ENCODE results near the gene GTF2IRD1.
"Not testable (repeated sequence)": the region's sequence is repeated elsewhere in the genome, so short reads cannot be mapped to it uniquely, and the experiment has no call there.

GTF2IRD1 gene

GRCh38 chr7:74418538-74418937, 35.2 kb upstream of the GTF2IRD1 start:
- no peaks in the 10 kb centered on the region for H3K9me2 ChIP-seq (replicated peaks; ENCODE audit: control insufficient read depth, low read length)
- H3K27ac ChIP-seq (ENCODE audit: low read depth, low read length) = no peak overlapping the region
- H3F3A ChIP-seq (ENCODE audit: control insufficient read depth, insufficient read depth) = no peaks in the 10 kb centered on the region
- no peaks in the 10 kb centered on the region for H3K79me2 ChIP-seq (ENCODE audit: control insufficient read depth, low read length)
- H3K4me2 ChIP-seq (ENCODE audit: low read length) = no peak overlapping the region
- no peak for TF ChIP-seq EZH2phosphoT487 (IDR thresholded peaks at IDR 0.05; ENCODE audit: borderline replicate concordance, low read length)
- no peak for TF ChIP-seq CTCF (IDR thresholded peaks at IDR 0.05; ENCODE audit: low read depth, low read length, poor library complexity, severe bottlenecking)
- H3K36me3 ChIP-seq (ENCODE audit: control insufficient read depth, low read length) = no peaks in the 10 kb centered on the region
- no peaks in the 10 kb centered on the region for H4K20me1 ChIP-seq (ENCODE audit: control insufficient read depth, insufficient read depth, low read depth, low read length)
- H3K27me3 ChIP-seq (ENCODE audit: control insufficient read depth, low read length) = no peaks in the 10 kb centered on the region
- H3K9me3 ChIP-seq (ENCODE audit: control insufficient read depth, insufficient read depth, low read length) = no peaks in the 10 kb centered on the region
- no peak overlapping the region for H3K4me3 ChIP-seq (ENCODE audit: low read length)
- peaks cover 4% of the 10 kb centered on the region for H3K4me1 ChIP-seq (ENCODE audit: control insufficient read depth, low read length)

GRCh38 chr7:74419232-74419631, 34.5 kb upstream of the GTF2IRD1 start:
- H3K9me2 ChIP-seq (replicated peaks; ENCODE audit: control insufficient read depth, low read length); H3K79me2 ChIP-seq (ENCODE audit: control insufficient read depth, low read length); H4K20me1 ChIP-seq (ENCODE audit: control insufficient read depth, insufficient read depth, low read depth, low read length); H3K9me3 ChIP-seq (ENCODE audit: control insufficient read depth, insufficient read depth, low read length); H3K27me3 ChIP-seq (ENCODE audit: control insufficient read depth, low read length); H3K4me1 ChIP-seq (ENCODE audit: control insufficient read depth, low read length); H3K27ac ChIP-seq (ENCODE audit: low read depth, low read length); H3K36me3 ChIP-seq (ENCODE audit: control insufficient read depth, low read length); H3F3A ChIP-seq (ENCODE audit: control insufficient read depth, insufficient read depth); H3K4me2 ChIP-seq (ENCODE audit: low read length); H3K4me3 ChIP-seq (ENCODE audit: low read length): not testable (repeated sequence)

- peaks cover 4% of the 10 kb centered on the region for H3K4me1 ChIP-seq (ENCODE audit: control insufficient read depth, low read length)
- no peak overlapping the region for H3K4me3 ChIP-seq (ENCODE audit: low read length)
- H3K27ac ChIP-seq (ENCODE audit: low read depth, low read length) = no peak overlapping the region
- H3K4me2 ChIP-seq (ENCODE audit: low read length) = no peak overlapping the region
- H3F3A ChIP-seq (ENCODE audit: control insufficient read depth, insufficient read depth) = no peaks in the 10 kb centered on the region
- no peaks in the 10 kb centered on the region for H3K9me2 ChIP-seq (replicated peaks; ENCODE audit: control insufficient read depth, low read length)
- no peaks in the 10 kb centered on the region for H3K79me2 ChIP-seq (ENCODE audit: control insufficient read depth, low read length)
- no peaks in the 10 kb centered on the region for H4K20me1 ChIP-seq (ENCODE audit: control insufficient read depth, insufficient read depth, low read depth, low read length)
- TF ChIP-seq CTCF (IDR thresholded peaks at IDR 0.05; ENCODE audit: low read depth, low read length, poor library complexity, severe bottlenecking) = no peak
- H3K27me3 ChIP-seq (ENCODE audit: control insufficient read depth, low read length) = no peaks in the 10 kb centered on the region
- H3K36me3 ChIP-seq (ENCODE audit: control insufficient read depth, low read length) = no peaks in the 10 kb centered on the region
- H3K9me3 ChIP-seq (ENCODE audit: control insufficient read depth, insufficient read depth, low read length) = no peaks in the 10 kb centered on the region
Measured at GRCh38 chr7:74420006-74420405, 33.7 kb upstream of the GTF2IRD1 start.

- Histone ChIP-seq H3K9me3 (ENCODE audit: control insufficient read depth, insufficient read depth, low read length) (no peaks in the 10 kb centered on the region), H3K4me1 (ENCODE audit: control insufficient read depth, low read length) (no peaks in the 10 kb centered on the region), H3F3A (ENCODE audit: control insufficient read depth, insufficient read depth) (no peaks in the 10 kb centered on the region), H4K20me1 (ENCODE audit: control insufficient read depth, insufficient read depth, low read depth, low read length) (no peaks in the 10 kb centered on the region), H3K9me2 (replicated peaks; ENCODE audit: control insufficient read depth, low read length) (no peaks in the 10 kb centered on the region), H3K27me3 (ENCODE audit: control insufficient read depth, low read length) (no peaks in the 10 kb centered on the region), H3K27ac (ENCODE audit: low read depth, low read length) (no peak overlapping the region), H3K4me2 (ENCODE audit: low read length) (no peak overlapping the region), H3K4me3 (ENCODE audit: low read length) (no peak overlapping the region), H3K36me3 (ENCODE audit: control insufficient read depth, low read length) (no peaks in the 10 kb centered on the region), H3K79me2 (ENCODE audit: control insufficient read depth, low read length) (no peaks in the 10 kb centered on the region)
- TF ChIP-seq EZH2phosphoT487 (IDR thresholded peaks at IDR 0.05; ENCODE audit: borderline replicate concordance, low read length) (no peak), CTCF (IDR thresholded peaks at IDR 0.05; ENCODE audit: low read depth, low read length, poor library complexity, severe bottlenecking) (no peak)
Measured at GRCh38 chr7:74424291-74424880, 29.3 kb upstream of the GTF2IRD1 start.

Measured in DOHH2 (cell line).